K562 (cell line): ENCODE measurements around the gene SYNGR1. TPM values are rescaled to one million over a fixed set of nuclear protein-coding genes. Genes with fewer than 3 reads are reported as not detected.

Experiments used
- COPS2 ChIP-seq: fragments of 450-650 bp; conservative IDR thresholded peaks from 2 replicates; pipeline ENCODE4 v1.6.1; 2016; ENCODE audit warnings: mild to moderate bottlenecking, moderate library complexity
- HIVEP1 ChIP-seq: fragments of 250-450 bp; sonication (Bioruptor Pico); IDR thresholded peaks from 2 replicates; pipeline ENCODE4 v1.4.0; 2020; ENCODE audit warnings: mild to moderate bottlenecking
- MEIS2 ChIP-seq: fragments of 450-650 bp; IDR thresholded peaks from 2 replicates; pipeline ENCODE4 v1.6.1; 2014; ENCODE audit warnings: mild to moderate bottlenecking; ENCODE audit not compliant: partially characterized antibody
- MIER1 ChIP-seq: fragments of 450-650 bp; IDR thresholded peaks from 2 replicates; pipeline ENCODE4 v1.6.1; 2016; ENCODE audit warnings: antibody characterized with exemption, mild to moderate bottlenecking, low read depth
- POLR2G ChIP-seq: fragments of 200-400 bp; formaldehyde crosslinking; IDR thresholded peaks from 2 replicates; pipeline ENCODE4 v1.6.1; 2017; ENCODE audit warnings: low read depth, mild to moderate bottlenecking, antibody characterized with exemption, low read length, moderate library complexity
- RBFOX2 ChIP-seq: fragments of 200-400 bp; formaldehyde crosslinking; IDR thresholded peaks from 2 replicates; pipeline ENCODE4 v1.6.1; 2017; ENCODE audit warnings: low read depth, mild to moderate bottlenecking, low read length, moderate library complexity
- SRSF3 ChIP-seq: fragments of 200-400 bp; formaldehyde crosslinking; IDR thresholded peaks from 2 replicates; pipeline ENCODE4 v1.6.1; 2016; ENCODE audit warnings: mild to moderate bottlenecking, low read length, moderate library complexity; ENCODE audit not compliant: insufficient read depth
- STAT5B ChIP-seq: fragments of 250-450 bp; sonication (Bioruptor Pico); IDR thresholded peaks from 2 replicates; pipeline ENCODE4 v1.8.0; 2021; ENCODE audit warnings: mild to moderate bottlenecking, inconsistent platforms
- ZNF589 ChIP-seq: fragments of 200-800 bp; sonication (Bioruptor generic); IDR thresholded peaks from 2 replicates; pipeline ENCODE4 v1.6.1; 2016; ENCODE audit warnings: low read depth, missing genetic modification characterization, missing compliant biosample characterization
- polyA plus RNA-seq, 8 experiments: library from polyadenylated mRNA; depleted of rRNA in 4 of 8; stranded (reverse) in 5 of 8; unstranded in 3 of 8; fragments of >200 nt; fragmentation: Nextera tagmentation in 2 of 8; fragmentation: Illumina TruSeq in 1 of 8; extraction: Ambion mirVana in 2 of 8; extraction: Trizol in 1 of 8; gene quantifications; 2 replicates each; pipeline versions ENCODE4 v1.2.1 to v1.2.3, GENCODE V29; 2011 to 2014; ENCODE audit warnings: inconsistent platforms in 1 of 8, missing spikeins in 1 of 8
- total RNA-seq, 7 experiments: library from RNA; depleted of rRNA in 6 of 7; stranded (reverse); fragments of >200 nt in 6 of 7; fragmentation: Illumina TruSeq in 2 of 7; extraction: Trizol in 2 of 7; gene quantifications; 2 replicates each; pipeline versions ENCODE4 v1.2.1 to v1.2.3, GENCODE V29; 2011 to 2021; ENCODE audit warnings: low replicate concordance in 1 of 7
- TF ChIP-seq, protein P1 (sequence below): sonication (generic); formaldehyde crosslinking; IDR thresholded peaks from 2 replicates; pipeline ENCODE4 v1.8.1; 2023; ENCODE audit warnings: mild to moderate bottlenecking, missing genetic modification reagents
- TF ChIP-seq, protein P2 (sequence below): sonication (generic); formaldehyde crosslinking; IDR thresholded peaks from 2 replicates; pipeline ENCODE4 v1.8.0; 2023; ENCODE audit warnings: missing genetic modification reagents, mild to moderate bottlenecking, borderline replicate concordance

SYNGR1 gene
- total and polyA plus RNA-seq, 9 of the 15 experiments (the other 6 are each of a cell fraction or from before 2014, with no cell fraction given) = 1.8 to 15.9 (median 5.5) TPM

- TF ChIP-seq RBFOX2 (peak; percentile 72), ZNF589 (CRISPR knock-in tag) (no peak), HIVEP1 (no peak), COPS2 (no peak), MEIS2 (no peak), MIER1 (no peak), STAT5B (CRISPR knock-in tag) (no peak), POLR2G (peak; percentile 55; the same call in 1 of the 2 replicates), SRSF3 (no peak)
- TF ChIP-seq, protein P1, sequence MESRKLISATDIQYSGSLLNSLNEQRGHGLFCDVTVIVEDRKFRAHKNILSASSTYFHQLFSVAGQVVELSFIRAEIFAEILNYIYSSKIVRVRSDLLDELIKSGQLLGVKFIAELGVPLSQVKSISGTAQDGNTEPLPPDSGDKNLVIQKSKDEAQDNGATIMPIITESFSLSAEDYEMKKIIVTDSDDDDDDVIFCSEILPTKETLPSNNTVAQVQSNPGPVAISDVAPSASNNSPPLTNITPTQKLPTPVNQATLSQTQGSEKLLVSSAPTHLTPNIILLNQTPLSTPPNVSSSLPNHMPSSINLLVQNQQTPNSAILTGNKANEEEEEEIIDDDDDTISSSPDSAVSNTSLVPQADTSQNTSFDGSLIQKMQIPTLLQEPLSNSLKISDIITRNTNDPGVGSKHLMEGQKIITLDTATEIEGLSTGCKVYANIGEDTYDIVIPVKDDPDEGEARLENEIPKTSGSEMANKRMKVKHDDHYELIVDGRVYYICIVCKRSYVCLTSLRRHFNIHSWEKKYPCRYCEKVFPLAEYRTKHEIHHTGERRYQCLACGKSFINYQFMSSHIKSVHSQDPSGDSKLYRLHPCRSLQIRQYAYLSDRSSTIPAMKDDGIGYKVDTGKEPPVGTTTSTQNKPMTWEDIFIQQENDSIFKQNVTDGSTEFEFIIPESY (CRISPR knock-in tag) = 0 out of 2 replicates have a peak, but pooled peaks have one; percentile 37
- TF ChIP-seq, protein P2, sequence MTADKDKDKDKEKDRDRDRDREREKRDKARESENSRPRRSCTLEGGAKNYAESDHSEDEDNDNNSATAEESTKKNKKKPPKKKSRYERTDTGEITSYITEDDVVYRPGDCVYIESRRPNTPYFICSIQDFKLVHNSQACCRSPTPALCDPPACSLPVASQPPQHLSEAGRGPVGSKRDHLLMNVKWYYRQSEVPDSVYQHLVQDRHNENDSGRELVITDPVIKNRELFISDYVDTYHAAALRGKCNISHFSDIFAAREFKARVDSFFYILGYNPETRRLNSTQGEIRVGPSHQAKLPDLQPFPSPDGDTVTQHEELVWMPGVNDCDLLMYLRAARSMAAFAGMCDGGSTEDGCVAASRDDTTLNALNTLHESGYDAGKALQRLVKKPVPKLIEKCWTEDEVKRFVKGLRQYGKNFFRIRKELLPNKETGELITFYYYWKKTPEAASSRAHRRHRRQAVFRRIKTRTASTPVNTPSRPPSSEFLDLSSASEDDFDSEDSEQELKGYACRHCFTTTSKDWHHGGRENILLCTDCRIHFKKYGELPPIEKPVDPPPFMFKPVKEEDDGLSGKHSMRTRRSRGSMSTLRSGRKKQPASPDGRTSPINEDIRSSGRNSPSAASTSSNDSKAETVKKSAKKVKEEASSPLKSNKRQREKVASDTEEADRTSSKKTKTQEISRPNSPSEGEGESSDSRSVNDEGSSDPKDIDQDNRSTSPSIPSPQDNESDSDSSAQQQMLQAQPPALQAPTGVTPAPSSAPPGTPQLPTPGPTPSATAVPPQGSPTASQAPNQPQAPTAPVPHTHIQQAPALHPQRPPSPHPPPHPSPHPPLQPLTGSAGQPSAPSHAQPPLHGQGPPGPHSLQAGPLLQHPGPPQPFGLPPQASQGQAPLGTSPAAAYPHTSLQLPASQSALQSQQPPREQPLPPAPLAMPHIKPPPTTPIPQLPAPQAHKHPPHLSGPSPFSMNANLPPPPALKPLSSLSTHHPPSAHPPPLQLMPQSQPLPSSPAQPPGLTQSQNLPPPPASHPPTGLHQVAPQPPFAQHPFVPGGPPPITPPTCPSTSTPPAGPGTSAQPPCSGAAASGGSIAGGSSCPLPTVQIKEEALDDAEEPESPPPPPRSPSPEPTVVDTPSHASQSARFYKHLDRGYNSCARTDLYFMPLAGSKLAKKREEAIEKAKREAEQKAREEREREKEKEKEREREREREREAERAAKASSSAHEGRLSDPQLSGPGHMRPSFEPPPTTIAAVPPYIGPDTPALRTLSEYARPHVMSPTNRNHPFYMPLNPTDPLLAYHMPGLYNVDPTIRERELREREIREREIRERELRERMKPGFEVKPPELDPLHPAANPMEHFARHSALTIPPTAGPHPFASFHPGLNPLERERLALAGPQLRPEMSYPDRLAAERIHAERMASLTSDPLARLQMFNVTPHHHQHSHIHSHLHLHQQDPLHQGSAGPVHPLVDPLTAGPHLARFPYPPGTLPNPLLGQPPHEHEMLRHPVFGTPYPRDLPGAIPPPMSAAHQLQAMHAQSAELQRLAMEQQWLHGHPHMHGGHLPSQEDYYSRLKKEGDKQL (CRISPR knock-in tag) = 0 out of 2 replicates have a peak, but pooled peaks have one; percentile 31
- TF ChIP-seq, all 486 proteins: peak for 10
Observed at GRCh38 chr22:39315389-39315788, 34.4 kb upstream of the SYNGR1 start (continued).
